ENCODE measurements around the gene PER2. TPM values are rescaled to one million over a fixed set of nuclear protein-coding genes. Genes with fewer than 3 reads are reported as not detected.

The PER2 gene
- total and polyA plus RNA-seq, 9 of the 15 experiments (the other 6 are each of a cell fraction or from before 2014, with no cell fraction given): 1.1 to 10.3 (median 2.9) TPM

DNA sequence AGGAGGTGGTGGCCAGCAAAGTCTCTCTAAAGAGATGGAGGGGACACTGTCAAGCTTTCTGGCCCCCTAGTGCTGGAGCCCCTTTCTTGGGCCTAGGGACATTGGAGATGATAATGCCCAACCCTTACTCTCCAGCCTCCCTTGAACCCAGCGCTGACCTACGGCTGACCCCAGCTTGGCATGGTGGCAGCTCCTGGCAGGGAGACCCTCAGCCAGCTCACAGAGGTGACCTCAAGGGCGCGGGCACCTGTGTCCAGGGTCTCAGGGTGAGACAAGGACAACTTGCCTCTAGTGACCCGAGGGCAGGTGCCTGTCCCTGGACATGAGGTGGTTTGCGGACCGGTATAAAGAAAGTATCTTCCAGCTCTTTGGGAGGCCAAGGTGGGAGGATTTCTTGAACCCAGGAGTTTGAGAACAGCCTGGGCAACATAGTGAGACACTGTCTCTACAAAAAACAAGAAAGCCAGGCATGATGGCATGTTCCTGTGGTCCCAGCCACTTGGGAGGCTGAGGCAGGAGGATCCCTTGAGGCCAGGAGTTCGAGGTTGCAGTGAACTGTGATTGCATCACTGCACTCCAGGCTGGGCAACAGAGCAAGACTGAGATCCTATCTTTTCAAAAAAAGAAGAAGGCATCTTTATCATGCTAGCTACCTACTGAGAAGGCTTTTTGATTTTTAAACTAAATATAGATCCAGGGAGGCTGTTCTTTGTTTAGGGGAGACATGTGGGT is 3.3 kb upstream of the PER2 start:
- H3K27ac ChIP-seq (ENCODE audit: extremely low read depth, low read depth, low read length): no peak overlapping the region
- TF ChIP-seq MYNN (IDR thresholded peaks at IDR 0.05): no peak
- no peak for TF ChIP-seq MYNN (CRISPR knock-in tag; IDR thresholded peaks at IDR 0.05)
- TF ChIP-seq POLR3G (IDR thresholded peaks at IDR 0.05; ENCODE audit: extremely low read depth, insufficient read length, insufficient replicate concordance): no peak
- TF ChIP-seq, protein P1, sequence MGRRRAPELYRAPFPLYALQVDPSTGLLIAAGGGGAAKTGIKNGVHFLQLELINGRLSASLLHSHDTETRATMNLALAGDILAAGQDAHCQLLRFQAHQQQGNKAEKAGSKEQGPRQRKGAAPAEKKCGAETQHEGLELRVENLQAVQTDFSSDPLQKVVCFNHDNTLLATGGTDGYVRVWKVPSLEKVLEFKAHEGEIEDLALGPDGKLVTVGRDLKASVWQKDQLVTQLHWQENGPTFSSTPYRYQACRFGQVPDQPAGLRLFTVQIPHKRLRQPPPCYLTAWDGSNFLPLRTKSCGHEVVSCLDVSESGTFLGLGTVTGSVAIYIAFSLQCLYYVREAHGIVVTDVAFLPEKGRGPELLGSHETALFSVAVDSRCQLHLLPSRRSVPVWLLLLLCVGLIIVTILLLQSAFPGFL (CRISPR knock-in tag; IDR thresholded peaks at IDR 0.05): no peak
- TF ChIP-seq CEBPG (CRISPR knock-in tag; IDR thresholded peaks at IDR 0.05): peak; percentile 50; the same call in 1 of the 2 replicates
- TF ChIP-seq CEBPG (tag; conservative IDR thresholded peaks at IDR 0.05 in 1 of 2, IDR thresholded peaks at IDR 0.05 in 1 of 2): no peak; a peak in 2 of 4 replicates
- peak; percentile 64 for TF ChIP-seq CEBPB (tag; IDR thresholded peaks at IDR 0.05)
- no peak for TF ChIP-seq ZNF253 (CRISPR knock-in tag; conservative IDR thresholded peaks at IDR 0.05)
- no peak for TF ChIP-seq PTBP1 (IDR thresholded peaks at IDR 0.05; ENCODE audit: low read depth, low read length)
- no peak for TF ChIP-seq SREBF2 (CRISPR knock-in tag; IDR thresholded peaks at IDR 0.05)
- no peak for TF ChIP-seq CBFB (CRISPR knock-in tag; IDR thresholded peaks at IDR 0.05)
- TF ChIP-seq ARID1B (IDR thresholded peaks at IDR 0.05): no peak
- no peak for TF ChIP-seq ZFP36 (IDR thresholded peaks at IDR 0.05; ENCODE audit: low read depth, low read length, partially characterized antibody)
- no peak for TF ChIP-seq ZNF766 (CRISPR knock-in tag; conservative IDR thresholded peaks at IDR 0.05)
- no peak for TF ChIP-seq PRDM10 (IDR thresholded peaks at IDR 0.05; ENCODE audit: partially characterized antibody)
- no peak for TF ChIP-seq TOE1 (IDR thresholded peaks at IDR 0.05; ENCODE audit: borderline replicate concordance)
- no peak for TF ChIP-seq TOE1 (CRISPR knock-in tag; IDR thresholded peaks at IDR 0.05; ENCODE audit: borderline replicate concordance, low read depth)

More for the DNA sequence above, 3.3 kb upstream of the PER2 start:
- H3K4me2 ChIP-seq (ENCODE audit: insufficient read depth, low read length): no peak overlapping the region
- no peaks in the 10 kb centered on the region for H3K9me1 ChIP-seq (ENCODE audit: control insufficient read depth, insufficient read depth, low read length)
- peaks cover 3% of the 10 kb centered on the region; the same call in 1 of the 3 replicates for H3K36me3 ChIP-seq (ENCODE audit: control insufficient read depth, insufficient read depth, low read length)
- H2AFZ ChIP-seq (ENCODE audit: low read depth, low read length): no peak overlapping the region
- H3K4me1 ChIP-seq (replicated peaks in 1 of 2; ENCODE audit: control insufficient read depth in 2 of 2, insufficient read depth in 2 of 2, low read length in 2 of 2): peaks cover 3 to 29% of the 10 kb centered on the region in 2 experiments; a peak in 4 of 5 replicates
- H3K9ac ChIP-seq (ENCODE audit: insufficient read depth in 1 of 2, low read depth in 2 of 2, low read length in 2 of 2): no peak overlapping the region
- 75% methylated on average over 8 of the region's 8 CpGs for WGBS (ENCODE audit: insufficient coverage, low coverage, missing lambda C conversion rate)
- intact Hi-C loops (cut with micrococcal nuclease) (no loop called here), in situ Hi-C loops (cut with MboI) (no loop called here)
- H4K20me1 ChIP-seq (replicated peaks; ENCODE audit: control insufficient read depth, insufficient read depth, low read length): no peaks in the 10 kb centered on the region
- POLR2A ChIA-PET: no interaction called here
- H3K27me3 ChIP-seq (ENCODE audit: control insufficient read depth in 2 of 2, insufficient read depth in 2 of 2, low read length in 2 of 2): peaks cover 0 to 7% of the 10 kb centered on the region in 2 experiments; a peak in 2 of 5 replicates
- peaks cover 17% of the 10 kb centered on the region for H3K79me2 ChIP-seq (ENCODE audit: control insufficient read depth, insufficient read depth, low read length)
- CTCF ChIA-PET (ENCODE audit: low intra/inter-chr PET ratio): no interaction called here
- no peak overlapping the region for H3K4me3 ChIP-seq
- no peaks in the 10 kb centered on the region for H3K9me3 ChIP-seq (replicated peaks; ENCODE audit: control insufficient read depth, insufficient read depth, low read depth, low read length)
- FAIRE-seq (no peak), ATAC-seq (no peak), DNase-seq (ENCODE audit: extremely low read depth in 1 of 4, low spot score in 3 of 4) (no peak)
- no TSS peak for BruUV-seq (replicated peaks)

Data from K562 (cell line).